ENCODE measurements around the gene NFE2L3.
"Not testable (repeated sequence)": the region's sequence is repeated elsewhere in the genome, so short reads cannot be mapped to it uniquely, and the experiment has no call there.

Gene NFE2L3

GRCh38 chr7:26186364-26187311, 34.6 kb downstream of the NFE2L3 start:
- no peak for DNase-seq (ENCODE audit: low read depth, low spot score)

- no peak for DNase-seq (ENCODE audit: low read depth, low spot score)
Observed at GRCh38 chr7:26187380-26188205, 35.6 kb downstream of the NFE2L3 start.

DNA sequence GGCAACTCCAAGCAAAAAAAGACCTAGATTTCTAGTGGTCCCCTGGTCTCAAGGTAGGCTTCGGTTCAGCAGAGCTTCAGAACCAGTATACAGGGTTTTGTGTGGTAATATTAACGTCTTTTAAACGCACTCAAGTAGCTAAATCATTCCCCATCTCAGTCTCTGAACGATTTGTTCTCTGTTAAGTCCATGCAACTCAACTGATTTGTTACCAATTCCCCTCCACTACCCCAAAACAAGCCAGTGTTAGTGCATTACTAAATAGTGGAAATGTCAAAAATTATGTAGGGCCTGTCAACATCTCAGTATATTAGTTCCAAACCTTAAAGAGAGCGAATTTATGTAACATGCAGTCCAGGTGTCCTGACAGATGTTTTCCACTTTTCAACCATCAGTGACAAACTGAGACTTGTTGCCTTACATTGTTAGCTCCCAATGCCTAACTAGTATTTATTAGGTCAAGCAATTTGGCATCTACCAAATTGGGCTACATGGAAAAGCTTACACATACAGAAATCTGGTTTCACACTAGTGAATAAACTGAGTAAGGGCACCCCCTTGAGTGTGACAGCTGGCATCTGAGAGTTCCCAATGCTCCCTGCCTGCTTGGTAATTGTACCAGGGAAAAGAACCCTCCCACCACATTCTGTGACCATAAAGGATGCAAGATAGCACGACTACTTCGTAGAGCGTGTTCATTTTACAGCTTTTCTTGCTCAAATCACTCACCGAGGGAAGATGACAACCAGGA, 36.4 kb downstream of the NFE2L3 start:
- DNase-seq (ENCODE audit: low read depth, low spot score) = no peak

GRCh38 chr7:26188957-26189541, 37.1 kb downstream of the NFE2L3 start:
- no peak for DNase-seq (ENCODE audit: low read depth, low spot score)

DNA sequence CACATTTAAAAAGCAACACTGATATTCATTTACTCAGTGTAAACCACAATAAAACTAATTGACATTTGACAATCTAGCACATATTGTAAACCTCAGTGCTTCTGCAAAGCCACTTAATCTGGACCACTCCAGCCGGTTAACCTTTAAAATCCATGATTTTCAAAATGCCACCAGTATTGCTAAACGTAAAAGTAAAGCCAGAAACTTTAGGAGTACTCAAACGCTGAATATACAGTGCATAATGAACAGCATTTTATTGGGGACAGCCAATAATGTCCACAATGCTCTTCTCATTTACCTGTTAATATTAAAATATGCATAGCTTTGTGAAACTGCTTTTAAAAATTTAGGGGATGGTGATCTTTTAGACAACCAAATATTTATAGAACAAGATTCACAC, 37.7 kb downstream of the NFE2L3 start:
- no peak for DNase-seq (ENCODE audit: low read depth, low spot score)

DNA sequence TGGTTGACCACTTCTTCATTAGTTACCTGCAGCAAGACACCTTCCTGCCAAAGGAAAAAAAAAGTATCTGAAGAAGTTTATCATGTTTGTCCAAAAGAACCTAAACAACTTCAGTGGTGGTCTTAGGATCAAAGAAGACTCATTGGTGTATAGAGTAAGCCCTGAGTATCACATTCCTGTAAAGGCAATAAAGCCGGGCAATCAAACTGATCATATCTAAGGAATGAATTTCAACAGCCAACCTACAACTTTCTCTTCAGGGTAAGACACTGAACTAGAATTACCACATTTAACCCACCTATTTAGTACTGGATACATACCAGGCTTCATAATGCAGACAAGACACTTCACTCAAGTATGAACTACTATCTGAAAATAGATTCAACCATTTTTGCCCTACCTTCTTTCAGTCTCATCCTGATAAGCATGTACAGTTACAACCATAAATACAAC, 38.4 kb downstream of the NFE2L3 start:
- DNase-seq (ENCODE audit: low read depth, low spot score) = no peak

DNA sequence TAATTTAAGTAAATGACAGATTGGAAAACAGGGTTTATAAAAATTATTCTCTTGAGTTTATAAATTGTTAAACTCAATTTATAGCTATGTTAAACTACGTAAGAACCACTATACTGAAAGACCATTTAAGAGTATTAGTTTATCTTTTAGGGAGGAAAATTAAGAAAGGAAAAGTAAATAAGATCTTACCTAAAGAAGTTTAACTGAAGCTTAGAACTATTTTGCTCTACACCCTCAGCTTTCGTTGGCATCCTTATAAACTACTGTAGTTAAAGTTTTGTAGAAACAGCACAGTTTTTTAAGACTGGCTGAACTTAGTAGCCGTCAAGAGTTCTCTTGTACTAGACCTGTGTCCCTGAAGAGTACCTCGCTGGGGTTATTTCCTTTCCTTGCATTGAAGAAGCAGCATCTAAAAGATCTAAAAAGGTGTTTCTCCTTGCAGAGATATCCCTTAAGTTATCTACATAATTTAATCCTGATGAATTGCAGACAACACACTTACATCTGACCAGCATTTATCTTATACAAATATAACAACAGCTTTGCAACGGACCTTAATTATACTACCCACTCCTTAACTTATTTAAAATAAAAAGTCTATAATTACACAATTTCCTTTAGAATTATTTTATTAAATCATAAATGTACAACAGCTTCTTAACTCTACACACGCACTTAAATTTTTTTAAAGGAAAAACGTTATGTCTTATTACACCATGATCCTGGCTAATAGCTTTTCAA, 39.4 kb downstream of the NFE2L3 start:
- DNase-seq (ENCODE audit: low read depth, low spot score) = no peak

- DNase-seq (ENCODE audit: low read depth, low spot score) = no peak
Observed at GRCh38 chr7:26191974-26192479, 40.0 kb downstream of the NFE2L3 start.

DNA sequence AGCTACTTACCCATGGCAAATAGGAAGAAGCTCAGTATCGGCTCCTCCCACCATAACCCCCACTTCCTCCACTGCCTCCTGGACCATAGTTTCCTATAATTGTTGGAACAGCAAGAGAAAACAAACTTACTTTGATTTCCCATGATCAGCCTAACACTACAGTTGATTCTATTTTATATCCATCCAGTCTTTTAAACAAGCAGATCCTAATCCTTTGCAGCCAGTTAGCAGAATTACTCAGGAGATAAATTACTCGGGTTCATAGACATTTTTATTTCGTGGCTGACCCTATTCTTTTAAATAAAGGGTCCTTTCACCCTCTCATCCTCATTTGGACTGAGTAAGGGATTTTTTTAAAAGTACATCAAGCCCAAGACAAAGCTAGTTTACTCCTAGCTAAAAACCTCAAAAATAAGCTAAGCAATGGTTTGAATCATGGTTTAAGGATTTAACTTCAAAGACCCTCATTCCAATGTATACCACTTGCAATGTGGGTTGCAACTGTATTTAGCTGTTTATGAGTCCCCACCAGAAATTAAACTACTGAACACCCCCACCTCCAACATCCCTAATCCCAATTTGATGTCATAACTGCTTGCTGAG, 40.6 kb downstream of the NFE2L3 start:
- DNase-seq (ENCODE audit: low read depth, low spot score) = no peak

GRCh38 chr7:26193432-26194207, 41.6 kb downstream of the NFE2L3 start:
- DNase-seq (ENCODE audit: low read depth, low spot score) = no peak

DNA sequence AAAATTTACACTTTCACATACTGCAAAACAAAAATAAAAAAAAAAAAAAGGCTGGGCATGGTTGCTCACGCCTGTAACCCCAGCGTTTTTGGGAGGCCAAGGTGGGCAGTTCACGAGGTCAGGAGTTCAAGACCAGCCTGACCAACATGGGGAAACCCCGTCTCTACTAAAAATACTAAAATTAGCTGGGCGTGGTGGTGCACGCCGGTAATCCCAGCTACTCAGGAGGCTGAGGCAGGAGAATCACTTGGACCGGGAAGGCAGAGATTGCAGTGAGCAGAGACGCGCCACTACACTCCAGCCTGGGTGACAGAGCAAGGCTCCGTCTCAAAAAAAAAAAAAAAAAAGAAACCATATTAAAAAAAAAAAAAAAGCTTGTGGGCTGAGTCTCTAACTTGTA, 42.8 kb downstream of the NFE2L3 start:
- DNase-seq (ENCODE audit: low read depth, low spot score) = not testable (repeated sequence)

DNA sequence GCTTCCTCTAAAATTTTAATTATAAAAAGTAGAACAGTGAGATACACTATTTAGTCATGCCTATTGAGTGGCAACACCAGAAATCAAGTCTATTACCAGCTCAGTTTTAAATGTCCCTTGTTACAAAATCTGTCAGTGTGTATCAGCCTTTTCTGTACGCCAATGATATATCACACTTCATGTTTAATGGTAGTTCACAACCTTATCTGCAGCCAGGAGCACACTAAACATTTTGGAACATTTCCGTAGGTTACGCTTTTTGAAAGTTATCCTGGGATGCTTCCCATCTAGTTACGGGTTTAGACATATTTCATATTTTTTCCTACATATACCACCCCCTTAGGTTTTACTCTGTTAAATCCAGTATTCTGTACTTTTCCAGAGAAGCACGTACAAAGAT, 43.2 kb downstream of the NFE2L3 start:
- DNase-seq (ENCODE audit: low read depth, low spot score) = no peak

- no peak for DNase-seq (ENCODE audit: low read depth, low spot score)
Observed at GRCh38 chr7:26195867-26196657, 44.1 kb downstream of the NFE2L3 start.

DNA sequence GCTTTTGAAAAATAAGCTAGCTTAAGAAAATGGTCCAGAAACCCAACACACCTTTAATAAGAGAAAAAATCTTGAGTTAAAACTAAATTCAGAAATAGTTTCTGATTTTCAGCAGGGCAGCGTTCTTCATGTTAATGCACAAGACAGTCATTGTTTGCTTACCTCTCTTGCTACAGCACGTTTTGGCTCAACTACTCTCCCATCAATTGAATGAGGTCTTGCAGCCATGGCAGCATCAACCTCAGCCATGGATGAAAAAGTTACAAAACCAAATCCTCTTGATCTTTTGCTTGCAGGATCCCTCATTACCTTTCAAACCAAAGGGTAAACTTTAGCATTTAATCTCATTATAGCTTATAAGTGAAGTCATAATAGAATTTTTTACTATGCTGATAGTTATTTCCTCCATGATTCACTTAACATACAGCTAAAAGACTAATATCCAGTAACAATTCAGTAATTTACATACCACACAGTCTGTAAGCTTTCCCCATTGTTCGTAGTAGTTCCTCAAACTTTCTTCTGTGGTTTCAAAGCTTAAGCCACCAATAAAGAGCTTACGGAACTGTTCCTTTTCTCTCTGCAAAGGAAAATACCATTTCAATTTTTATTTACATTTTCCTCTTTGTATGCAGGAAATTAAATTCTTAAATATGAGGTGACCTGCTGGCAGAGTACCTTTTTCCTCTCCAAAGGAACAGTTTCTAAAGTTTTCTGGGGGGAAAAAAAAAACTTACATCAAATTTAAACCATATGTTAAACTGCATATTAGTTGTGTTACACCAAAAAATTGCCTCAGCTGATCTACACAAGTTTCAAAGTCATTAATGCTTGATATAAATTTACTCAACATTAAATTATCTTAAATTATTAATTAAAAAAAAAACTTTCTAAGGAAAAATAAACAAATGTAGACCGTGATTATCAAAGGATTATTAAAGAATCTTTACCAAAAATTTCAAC, 45.4 kb downstream of the NFE2L3 start:
- no peak for DNase-seq (ENCODE audit: low read depth, low spot score)

GRCh38 chr7:26198133-26198780, 46.3 kb downstream of the NFE2L3 start:
- no peak for DNase-seq (ENCODE audit: low read depth, low spot score)

- no peak for DNase-seq (ENCODE audit: low read depth, low spot score)
Observed at GRCh38 chr7:26198781-26199169, 46.8 kb downstream of the NFE2L3 start.

Data from iPS DF 19.7 (cell line).